HG03095 (cell line): Measurements from ENCODE around the gene LUC7L3.

Experiments used
- ATAC-seq: cut with Tn5 transposase; IDR thresholded peaks from one replicate; pipeline ENCODE4 v1.9.1; 2021; ENCODE audit warnings: moderate library complexity; ENCODE audit not compliant: unreplicated experiment

The LUC7L3 gene

GRCh38 chr17:50749245-50749644 is 29.8 kb downstream of the LUC7L3 start:
- no peak for ATAC-seq

DNA sequence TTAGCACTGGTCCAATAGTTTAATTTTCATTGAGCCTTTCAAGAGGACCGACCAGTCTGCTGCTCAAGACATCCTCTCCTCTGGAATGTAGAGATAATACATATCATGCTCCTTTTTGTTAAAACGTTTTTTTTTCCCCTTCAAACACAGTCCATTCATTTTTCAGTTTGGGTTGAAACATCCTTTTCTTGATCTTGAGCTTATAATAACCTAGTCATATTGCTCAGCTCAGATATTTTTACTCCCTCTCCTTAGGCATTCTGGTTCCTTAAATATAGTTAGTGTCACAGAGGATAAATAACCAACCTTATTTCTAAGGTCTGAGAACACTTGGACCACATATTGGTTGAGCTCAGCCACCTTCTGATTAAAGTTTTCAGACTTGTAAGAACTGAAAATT is 35.1 kb downstream of the LUC7L3 start:
- no peak for ATAC-seq

- no peak for ATAC-seq
Observed at GRCh38 chr17:50758524-50758923, 39.1 kb downstream of the LUC7L3 start.

- no peak for ATAC-seq
Observed at GRCh38 chr17:50758989-50759544, 39.7 kb downstream of the LUC7L3 start.

DNA sequence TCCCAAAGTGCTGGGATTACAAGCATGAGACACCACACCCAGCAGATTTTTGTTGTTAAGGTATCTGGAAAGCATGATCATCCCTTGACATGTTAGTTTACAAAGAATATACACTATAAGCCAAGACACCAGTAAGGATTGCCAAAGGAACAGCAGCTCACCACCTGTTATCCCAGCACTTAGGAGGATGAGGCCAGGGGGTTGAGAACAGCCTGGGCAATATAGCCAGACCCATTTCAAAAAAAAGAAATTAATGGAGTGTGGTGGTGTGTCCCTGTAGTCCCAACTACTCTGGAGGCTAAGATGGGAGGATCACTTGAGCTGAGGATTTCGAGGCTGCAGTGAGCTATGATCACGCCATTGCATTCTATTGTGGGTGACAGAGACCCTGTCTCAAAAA is 42.8 kb downstream of the LUC7L3 start:
- ATAC-seq: no peak

- no peak for ATAC-seq
Observed at GRCh38 chr17:50763716-50764475, 44.5 kb downstream of the LUC7L3 start.

GRCh38 chr17:50764734-50765149 is 45.3 kb downstream of the LUC7L3 start:
- no peak for ATAC-seq

DNA sequence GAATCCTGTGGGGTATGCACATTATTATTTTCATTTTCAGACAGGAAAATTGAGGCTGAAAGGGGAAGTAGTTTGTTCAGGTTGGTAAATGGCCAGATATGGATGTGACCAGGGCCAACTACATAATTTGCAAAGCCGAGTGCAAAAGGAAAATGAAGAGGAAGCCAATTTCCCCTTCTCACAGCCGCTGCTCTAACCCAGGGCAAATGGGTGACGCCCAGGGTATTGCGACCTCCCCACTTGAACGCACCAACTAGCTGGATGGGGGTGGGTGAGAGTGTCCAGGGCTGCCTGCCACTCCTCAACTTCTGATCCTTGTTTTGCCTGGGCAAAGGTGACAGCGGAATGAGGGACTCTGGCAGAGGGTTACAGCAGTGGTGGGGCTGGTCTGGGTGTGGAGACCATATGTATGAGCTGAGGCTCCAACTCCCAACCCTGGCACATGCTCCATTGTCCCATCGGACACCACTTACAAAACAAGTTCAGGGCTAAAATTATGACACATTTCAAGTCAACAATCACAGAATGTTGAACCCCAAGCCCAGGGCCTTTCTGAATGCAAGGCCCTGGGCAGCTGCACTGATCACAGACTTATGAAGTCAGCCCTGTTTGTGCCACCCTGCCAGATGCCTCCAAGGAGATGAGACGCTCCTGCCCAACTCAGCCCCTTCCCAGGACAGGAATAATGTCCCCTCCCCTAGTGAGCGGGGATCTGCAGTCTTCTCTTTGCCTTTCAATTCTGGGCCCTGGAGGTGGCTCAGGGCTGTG is 46.2 kb downstream of the LUC7L3 start:
- ATAC-seq: no peak

DNA sequence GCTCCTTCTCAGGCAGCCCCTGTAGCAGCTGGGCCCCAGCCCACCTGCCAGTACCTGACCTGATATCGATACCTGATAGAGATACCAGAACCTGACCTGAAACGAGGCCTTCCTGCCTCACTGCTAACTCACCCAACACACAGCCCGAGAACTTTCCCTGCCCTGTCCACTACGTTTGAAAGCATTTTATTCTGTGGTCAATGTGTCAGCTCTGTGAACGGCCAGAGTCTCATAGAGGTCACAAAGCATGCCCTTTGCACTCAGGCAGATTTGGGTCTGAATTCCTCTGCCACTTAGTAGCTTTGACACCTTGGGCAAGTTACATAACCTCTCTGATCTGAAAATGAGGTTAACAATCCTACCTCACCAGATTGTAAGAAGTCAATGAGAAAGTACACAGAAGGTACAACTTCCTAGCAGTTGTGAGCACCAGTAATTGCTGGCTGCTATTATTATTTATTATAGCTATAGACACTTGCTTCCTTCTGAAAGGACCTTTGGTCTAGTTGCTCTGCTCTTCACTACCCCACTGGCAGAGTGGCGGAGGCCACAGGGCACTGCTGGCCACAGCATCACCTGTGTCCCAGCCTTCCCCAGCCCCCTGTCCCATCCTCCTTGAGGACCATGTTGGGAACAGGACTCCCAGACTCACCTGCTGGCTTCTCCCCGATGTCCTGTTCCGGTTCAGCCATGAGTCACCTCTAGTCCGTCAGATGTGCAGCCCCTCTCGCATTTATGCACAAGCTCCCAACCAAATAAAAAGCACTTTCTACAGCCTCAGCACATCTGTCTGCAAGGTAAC is 47.0 kb downstream of the LUC7L3 start:
- ATAC-seq: no peak

DNA sequence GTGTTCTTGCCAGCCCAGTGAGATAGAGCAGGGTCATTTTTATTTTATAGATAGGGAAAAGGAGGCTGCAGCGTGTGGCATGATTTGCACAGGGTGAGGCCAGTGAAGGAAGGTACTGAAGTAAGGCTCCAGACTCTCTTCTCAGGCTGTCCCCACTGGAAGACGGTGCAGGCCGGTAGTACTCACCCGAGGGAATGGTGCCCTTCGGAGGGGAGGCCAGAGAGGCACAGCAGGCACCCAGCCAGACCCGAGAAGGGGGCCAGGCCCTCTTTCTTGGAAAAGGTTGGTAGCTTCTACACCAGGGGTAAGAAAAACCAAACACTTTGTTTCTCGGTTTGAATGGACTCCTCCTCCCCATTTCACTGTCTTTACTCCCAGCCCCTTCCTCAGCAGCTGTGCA is 47.6 kb downstream of the LUC7L3 start:
- no peak for ATAC-seq

DNA sequence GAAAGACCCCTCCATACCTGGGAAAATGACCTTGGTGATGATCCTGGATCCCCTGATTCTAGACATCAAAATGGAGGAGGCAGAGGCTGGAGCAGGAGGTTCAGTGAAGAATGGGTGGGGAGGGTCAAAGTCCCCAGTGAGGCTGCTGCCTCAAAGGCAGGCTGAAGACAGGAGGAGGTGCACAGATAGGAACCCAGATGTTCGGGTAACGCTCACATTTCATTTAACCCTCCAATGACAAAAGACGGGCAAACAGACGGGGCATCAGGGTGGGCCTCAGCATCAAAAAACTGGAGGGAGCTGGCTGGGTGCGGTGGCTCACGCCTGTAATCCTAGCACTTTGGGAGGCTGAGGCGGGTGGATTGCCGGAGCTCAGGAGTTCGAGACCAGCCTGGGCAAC is 48.0 kb downstream of the LUC7L3 start, which contains the start of gene ANKRD40CL:
Gene ANKRD40CL (minus strand): TSS at position 73 of the 400 bp plus-strand sequence. CDS start 605 bp downstream, outside the sequence.
- no peak for ATAC-seq

- no peak for ATAC-seq
Observed at GRCh38 chr17:50768346-50768761, 49.0 kb downstream of the LUC7L3 start.

GRCh38 chr17:50769884-50770283 is 50.5 kb downstream of the LUC7L3 start:
- no peak for ATAC-seq

- ATAC-seq: no peak
Observed at GRCh38 chr17:50770346-50770745, 50.9 kb downstream of the LUC7L3 start.

DNA sequence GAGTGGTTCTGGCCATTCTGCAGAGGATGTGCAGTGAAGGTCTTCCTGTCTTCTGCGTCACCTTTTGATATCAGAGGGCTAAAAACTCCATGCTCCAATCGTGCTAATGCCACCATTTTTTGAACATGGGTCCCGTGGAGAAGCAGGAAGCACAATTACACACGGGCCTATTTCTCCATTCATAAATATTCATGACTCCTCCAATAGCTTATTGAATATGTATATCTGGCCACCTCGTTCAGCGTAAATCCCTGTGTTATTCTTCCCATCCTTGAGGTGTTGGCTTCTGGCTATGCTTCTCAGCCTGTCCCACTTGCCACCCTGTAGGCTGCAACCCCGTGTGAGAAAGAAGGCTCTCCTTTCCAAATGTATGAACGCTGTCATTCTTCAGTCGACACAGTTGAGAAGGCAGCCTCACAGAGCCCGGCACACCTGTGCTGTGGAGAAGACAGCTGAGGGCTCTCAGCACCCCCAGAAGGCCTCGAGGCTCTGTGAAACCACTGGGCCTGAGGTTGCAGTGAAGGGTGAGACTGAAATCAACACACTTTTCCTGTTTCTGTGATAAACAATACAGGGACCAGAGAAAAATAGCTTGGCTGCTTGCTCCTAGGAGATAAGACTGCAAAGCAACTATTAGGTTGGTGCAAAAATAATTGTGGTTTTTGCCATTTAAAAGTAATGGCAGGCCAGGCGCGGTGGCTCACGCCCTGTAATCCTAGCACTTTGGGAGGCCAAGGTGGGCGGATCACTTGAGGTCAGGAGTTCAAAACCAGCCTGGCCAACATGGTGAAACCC is 52.8 kb downstream of the LUC7L3 start:
- no peak for ATAC-seq

- no peak for ATAC-seq
Observed at GRCh38 chr17:50774225-50774803, 54.9 kb downstream of the LUC7L3 start.

- ATAC-seq: no peak
Observed at GRCh38 chr17:50775926-50776325, 56.5 kb downstream of the LUC7L3 start.

GRCh38 chr17:50778471-50778870 is 59.1 kb downstream of the LUC7L3 start:
- ATAC-seq: no peak

- no peak for ATAC-seq
Observed at GRCh38 chr17:50778988-50779387, 59.6 kb downstream of the LUC7L3 start.
